DLD1 (cell line): ENCODE results near the gene ZNF324.
"Not testable (repeated sequence)": the region's sequence is repeated elsewhere in the genome, so short reads cannot be mapped to it uniquely, and the experiment has no call there.

Experiments used
- in situ Hi-C: cut with HindIII; loops from 2 replicates; pipeline ENCODE4 v1.10.0; 2017; ENCODE audit warnings: low sequenced_read_pairs

ZNF324 gene

DNA sequence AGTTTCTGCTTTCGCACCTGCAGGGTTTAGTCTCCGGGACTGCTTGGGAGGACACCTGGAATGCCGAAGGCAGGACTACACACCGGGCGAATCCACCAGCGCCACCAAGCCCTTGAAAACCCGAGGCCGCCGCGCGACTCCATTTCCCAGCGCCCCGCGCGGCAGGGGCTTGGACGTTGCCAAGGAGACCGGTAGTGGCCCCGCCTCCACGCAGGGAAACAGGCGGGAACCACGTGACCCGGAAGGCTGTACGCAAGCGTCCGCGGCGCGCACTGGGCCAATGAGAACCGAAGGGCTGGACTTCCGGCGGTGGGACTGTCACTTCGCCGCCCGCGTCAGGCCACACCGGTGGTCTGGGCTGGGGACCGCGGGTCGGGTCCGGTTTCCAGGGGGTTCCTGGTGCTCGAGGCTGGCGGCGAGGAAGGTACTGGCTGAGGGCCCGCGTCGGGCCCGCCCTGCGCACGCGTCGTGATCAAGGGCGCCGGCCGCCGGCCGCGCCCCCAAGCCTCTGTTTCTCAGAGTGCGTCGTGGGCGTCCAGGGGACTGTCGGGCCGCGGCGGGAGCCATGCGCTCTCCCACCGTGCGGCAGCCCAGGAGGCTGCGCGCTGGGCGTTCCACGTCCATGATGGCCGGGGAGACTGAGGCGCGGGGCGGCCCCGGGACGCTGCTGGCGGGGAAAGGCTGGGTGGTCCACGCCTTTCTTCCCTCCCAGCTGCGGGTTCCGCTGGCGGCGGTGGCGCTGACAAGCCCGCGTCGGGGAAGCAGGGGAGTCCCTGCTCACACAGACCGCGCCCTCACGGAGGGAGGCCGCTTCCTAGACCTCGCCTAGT is at the start of gene ZNF324:
Gene ZNF324, plus strand, starts transcription at position 321 of the 830 bp plus-strand sequence. CDS start 2,106 bp downstream, outside the sequence.
- in situ Hi-C loops, result no loop called here

DNA sequence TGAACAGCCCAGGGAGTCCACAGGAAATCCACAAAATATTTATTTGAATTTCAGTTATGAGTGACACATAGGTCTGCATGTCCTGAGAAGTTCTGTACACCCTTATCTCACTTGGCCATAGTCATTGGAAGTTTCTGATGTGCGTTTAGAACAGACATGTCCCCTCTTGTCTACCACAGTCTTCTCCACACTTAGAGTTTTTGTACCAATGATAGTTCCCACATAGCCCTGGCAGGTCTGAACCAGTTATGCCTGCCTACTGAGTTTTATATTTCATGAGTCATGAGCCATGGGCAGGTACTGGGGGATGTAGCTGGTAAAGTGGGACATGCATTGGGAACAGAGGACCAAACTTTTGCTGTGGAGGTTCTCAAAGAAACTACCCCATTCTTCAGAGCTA is 38.3 kb upstream of the ZNF324 start:
- in situ Hi-C loops, result no loop called here

DNA sequence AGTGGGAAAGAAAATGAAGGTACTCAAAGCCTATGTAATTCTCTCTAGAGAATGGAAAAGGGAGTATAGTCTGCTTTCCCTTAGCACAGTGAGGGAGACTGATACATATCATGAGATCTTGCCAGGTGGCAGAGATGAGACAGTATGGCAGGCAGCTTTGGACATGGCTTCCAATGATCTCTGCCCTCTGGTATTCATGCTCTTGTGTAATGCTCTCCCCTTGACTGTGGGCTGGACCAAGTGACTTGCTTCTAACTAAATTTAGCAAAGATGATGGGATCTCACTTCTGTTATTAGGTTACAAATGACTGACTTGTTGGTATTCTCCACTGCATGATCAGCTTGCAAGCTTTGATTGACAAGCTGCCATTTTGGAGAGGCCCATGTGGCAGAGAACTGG is 37.1 kb upstream of the ZNF324 start:
- in situ Hi-C loops, result no loop called here

DNA sequence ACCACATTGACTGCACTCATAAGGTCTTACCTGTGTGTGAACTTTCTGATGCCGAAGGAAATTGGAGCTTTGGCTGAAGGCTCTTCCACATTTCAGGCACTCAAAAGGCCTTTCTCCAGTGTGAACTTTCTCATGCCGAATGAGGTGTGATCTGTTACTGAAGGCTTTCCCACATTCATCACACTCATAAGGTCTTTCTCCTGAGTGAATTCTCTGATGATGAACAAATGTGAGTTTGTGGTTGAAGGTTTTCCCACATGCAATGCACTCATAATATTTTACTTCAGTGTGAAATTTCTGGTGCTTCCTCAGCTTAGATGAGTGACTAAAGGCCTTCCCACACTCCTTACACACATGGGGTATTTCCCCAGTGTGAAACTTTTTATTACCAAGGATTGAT is 32.7 kb upstream of the ZNF324 start:
- in situ Hi-C loops, result no loop called here

DNA sequence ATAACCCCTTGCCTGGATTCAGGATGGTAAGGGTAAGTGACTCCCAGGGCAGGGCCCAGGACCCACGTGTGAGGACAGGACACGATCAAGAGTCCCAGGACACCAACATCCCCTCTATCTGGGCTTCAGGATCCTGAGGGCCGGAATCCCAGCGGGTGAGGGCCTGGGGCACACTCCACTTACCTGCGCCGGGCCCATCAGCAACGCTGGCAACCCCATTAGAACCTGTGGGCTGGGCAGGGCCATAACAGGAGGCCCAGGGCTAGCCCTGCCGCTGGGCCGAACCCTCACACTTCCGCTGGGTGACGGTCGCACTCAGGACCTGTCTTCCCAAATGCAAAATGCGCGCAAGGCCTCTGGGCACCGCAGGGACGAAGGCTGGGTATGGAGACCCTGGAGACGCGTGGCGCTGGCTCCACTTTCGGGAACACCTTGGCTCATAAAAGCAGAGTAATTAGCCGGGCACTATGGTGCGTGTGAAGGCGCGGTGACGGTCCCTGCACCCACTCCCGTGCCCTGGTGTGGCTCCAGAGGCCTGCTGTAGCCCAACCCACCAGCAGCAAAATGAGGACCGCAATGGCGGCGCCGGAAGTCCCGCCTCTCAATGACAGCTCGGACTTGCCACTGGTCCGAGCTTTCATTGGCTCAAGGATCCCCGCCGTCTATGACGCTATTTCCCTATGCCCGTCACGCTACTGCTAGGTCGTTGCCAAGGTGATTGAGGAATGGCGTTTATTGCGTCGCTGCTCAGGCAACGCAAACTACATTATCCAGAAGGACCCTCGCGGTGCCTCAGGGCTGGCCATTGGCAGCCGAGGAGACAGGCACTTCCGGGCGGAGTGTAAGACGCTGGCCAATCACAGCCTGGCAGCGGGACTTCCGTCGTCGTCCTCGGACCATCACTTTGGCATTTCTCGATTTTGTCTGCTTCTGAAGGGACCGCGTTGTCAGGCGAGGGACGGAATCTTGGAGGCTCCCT is 27.0 kb upstream of the ZNF324 start, which contains the start of gene ZNF132:
Gene ZNF132, minus strand, starts transcription at position 578 of the 979 bp plus-strand sequence. Its CDS starts 332 bp downstream, at position 246.
- in situ Hi-C loops, result no loop called here

DNA sequence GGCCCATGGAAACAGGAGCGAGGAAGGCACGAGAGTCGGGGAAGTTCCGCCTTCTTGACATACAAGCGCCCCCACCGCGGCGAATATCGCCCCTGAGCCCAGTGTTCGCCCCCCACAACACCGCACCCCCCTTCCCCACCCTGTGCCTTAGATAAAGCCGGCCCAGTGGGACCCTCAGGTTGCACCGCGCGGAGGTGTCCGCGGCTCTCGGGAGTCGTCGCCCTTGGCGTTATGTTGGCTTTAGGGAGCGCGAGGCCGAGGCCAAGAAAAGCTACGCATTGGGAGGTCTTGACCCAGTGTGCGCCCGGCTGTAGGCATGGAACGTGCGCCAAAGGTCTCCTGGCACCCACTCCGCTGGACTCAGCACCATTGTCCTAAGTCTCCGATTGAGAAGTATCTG is 26.3 kb upstream of the ZNF324 start:
- in situ Hi-C loops, result no loop called here

DNA sequence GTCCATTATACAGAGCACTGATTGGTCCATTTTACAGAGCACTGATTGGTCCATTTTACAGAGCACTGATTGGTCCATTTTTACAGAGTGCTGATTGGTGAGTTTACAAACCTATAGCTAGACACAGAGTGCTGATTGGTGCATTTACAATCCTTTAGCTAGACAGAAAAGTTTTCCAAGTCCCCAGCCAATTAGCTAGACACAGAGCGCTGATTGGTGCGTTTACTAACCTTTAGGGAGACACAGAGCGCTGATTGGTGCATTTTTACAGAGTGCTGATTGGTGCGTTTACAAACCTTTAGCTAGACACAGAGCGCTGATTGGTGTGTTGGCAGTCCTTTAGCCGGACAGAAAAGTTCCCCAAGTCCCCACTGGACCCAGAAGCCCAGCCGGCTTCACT is 23.9 kb upstream of the ZNF324 start:
- in situ Hi-C loops, result not testable (repeated sequence)

DNA sequence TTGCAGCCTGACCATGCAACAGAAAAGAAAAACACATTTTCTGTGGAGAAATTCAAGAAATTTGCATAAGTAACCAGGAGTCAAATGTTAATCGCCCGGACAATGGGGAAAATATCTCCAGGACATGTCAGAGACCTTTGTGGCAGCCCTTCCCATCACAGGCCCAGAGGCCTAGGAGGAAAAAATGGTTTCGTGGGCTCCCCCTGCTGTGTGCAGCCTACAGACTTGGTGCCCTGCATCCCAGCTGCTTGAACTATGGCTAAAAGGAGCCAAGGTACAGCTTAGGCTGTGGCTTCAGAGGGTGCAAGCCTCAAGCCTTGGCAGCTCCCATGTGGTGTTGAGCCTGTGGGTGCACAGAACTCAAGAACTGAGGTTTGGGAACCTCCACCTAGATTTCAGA is 18.0 kb upstream of the ZNF324 start:
- in situ Hi-C loops, result not testable (repeated sequence)

DNA sequence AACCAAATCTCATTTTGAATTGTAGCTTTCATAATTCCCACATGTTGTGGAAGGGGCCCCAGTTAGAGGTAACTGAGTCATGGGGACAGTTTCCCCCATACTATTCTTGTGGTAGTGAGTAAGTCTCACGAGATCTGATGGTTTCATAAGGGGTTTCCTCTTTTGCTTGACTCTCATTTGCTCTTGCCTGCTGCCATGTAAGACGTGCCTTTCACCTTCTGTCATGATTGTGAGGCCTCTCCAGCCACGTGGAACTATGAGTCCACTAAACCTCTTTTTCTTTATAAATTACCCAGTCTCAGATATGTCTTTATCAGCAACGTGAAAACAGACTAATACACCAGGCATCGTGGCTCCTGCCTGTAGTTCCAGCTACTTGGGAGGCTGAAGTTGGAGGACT is 16.9 kb upstream of the ZNF324 start:
- in situ Hi-C loops, result not testable (repeated sequence)

DNA sequence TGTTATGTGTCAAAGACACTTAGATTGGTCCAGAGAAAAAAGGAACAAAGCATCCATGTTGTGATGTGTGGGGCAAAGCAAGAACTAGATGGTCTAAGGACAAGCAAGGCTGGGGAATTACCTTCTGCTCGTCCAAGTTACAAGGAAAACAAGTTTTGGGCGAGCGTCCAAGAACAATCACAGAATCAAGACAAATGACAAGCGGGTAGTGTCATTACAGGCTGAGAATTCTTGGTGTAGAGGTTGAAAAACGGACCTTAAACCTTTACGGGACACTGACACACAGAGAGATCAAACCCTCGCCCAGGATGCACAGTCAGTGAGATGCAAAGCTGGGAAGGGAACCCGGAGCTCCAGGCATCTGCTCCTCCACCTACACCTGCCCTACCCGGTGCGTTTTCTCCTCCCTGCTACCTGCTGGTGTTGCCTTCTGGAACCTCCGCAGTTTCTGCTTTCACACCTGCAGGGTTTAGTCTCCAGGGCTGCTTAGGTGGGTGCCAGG is 16.0 kb upstream of the ZNF324 start:
- in situ Hi-C loops, result no loop called here

DNA sequence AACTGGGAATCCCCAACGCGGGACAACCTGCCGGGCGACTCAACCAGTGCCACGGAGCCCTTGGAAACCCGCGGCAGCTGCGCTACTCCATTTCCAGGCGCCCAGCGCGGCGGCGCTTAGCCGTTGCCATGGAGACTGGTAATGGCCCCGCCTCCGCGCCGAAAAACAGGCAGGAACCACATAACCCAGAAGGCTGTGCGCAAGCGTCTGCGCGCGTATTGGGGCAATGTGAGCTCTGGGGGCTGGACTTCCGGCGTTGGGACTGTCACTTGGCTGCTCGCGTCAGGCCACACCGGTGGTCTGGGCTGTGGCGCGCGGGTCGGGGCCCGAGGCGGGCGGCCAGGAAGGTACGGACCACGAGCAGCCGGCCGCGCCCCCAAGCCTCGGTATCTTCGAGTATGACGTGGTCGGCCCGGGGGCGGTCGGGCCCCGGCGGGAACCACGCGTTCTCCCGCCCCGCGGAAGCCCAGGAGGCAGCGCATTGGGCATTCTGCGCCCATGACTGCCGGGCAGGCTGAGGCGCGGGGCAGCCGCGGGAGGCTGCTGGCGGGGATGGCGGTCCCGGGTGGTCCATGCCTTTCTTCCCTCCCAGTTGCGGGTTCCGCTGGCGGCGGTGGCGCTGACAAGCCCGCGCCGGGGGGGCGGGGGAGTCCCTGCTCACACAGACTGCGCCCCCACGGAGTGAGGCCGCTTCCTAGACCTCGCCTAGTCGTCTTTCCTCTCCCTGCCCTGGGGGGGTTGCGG is 15.3 kb upstream of the ZNF324 start, which contains the start of gene ZNF324B:
Gene ZNF324B, plus strand, starts transcription at position 265 of the 744 bp plus-strand sequence. CDS start 2,080 bp downstream, outside the sequence.
- in situ Hi-C loops, result no loop called here

DNA sequence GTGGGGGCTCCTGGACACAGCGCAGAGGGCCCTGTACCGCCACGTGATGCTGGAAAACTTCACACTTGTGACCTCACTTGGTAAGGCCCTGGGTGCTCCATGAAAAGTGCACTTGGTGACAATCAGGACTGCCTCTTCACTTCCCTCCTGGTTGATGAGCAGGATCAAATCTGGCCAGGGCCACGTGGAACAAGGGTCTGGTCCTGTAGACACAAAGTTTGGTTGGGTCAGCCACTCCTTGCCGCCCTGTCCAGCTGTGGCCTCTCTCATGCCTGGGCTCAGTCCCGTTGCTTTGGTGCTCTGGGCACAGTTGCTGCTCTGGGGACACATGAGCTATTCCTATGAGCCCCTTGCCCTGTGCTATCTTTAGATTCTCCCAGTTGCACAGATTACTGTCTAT is 13.1 kb upstream of the ZNF324 start:
- in situ Hi-C loops, result no loop called here

DNA sequence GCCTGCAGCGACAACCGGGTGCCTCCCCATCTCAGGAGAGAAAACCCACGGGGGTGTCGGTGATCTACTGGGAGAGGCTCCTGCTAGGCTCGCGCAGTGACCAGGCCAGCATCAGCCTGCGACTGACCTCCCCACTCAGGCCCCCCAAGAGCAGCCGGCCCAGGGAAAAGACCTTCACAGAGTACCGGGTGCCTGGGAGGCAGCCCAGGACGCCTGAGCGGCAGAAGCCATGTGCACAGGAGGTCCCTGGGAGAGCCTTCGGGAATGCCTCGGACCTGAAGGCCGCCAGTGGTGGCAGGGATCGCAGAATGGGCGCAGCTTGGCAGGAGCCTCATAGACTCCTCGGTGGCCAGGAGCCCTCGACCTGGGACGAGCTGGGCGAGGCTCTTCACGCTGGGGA is 11.6 kb upstream of the ZNF324 start:
- in situ Hi-C loops, result no loop called here

DNA sequence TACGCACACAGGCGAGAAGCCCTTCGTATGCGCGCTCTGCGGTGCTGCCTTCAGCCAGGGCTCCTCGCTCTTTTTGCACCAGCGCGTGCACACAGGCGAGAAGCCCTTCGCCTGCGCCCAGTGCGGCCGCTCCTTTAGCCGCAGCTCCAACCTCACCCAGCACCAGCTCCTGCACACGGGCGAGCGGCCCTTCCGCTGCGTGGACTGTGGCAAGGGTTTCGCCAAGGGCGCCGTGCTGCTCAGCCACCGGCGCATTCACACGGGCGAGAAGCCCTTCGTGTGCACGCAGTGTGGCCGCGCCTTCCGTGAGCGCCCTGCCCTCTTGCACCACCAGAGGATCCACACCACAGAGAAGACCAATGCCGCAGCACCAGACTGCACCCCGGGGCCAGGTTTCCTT is 10.8 kb upstream of the ZNF324 start:
- in situ Hi-C loops, result no loop called here

DNA sequence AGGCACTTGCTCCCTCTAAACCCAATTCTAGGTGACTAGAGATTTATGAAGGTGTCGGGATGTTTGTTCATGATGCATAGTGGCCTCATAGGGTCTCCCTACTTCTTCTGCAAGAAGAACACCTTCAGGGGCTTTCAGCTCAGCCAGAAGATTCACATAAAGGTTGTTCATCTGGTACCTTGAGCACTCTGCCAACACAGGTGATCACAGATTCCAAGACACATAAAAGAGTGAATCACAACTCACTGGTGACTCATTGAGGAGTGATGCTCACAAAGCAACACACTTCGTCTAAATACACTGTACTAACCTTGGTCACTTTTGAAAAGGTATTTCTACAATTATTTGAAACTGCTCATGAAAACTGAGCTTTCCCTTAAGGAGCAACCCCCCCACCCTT is 6.8 kb upstream of the ZNF324 start:
- in situ Hi-C loops, result no loop called here

DNA sequence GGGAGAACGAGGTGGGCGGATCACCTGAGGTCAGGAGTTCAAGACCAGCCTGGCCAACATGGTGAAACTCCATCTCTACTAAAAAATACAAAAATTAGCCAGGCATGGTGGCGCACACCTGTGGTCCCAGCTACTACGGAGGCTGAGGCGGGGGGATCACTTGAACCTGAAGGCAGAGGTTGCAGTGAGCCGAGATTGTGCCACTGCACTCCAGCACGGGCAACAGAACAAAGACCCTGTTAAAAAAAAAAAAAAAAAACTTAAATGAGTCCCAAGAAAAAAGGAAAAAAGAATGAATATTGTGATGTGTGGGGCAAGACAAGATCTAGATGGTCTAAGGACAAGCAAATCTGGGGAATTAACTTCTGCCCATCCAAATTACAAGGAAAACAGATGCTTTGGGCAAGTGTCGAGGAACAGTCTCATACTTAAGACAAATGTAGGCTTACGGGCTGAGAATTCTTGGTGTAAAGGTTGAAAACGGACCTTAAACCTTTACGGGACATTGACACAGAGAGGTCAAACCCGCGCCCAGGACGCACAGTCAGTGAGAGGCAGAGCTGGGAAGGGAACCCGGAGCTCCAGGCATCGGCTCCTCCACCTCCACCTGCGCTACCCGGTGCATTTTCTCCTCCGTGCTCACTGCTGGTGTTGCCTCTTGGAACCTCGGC is 656 bp upstream of the ZNF324 start:
- in situ Hi-C loops, result no loop called here

DNA sequence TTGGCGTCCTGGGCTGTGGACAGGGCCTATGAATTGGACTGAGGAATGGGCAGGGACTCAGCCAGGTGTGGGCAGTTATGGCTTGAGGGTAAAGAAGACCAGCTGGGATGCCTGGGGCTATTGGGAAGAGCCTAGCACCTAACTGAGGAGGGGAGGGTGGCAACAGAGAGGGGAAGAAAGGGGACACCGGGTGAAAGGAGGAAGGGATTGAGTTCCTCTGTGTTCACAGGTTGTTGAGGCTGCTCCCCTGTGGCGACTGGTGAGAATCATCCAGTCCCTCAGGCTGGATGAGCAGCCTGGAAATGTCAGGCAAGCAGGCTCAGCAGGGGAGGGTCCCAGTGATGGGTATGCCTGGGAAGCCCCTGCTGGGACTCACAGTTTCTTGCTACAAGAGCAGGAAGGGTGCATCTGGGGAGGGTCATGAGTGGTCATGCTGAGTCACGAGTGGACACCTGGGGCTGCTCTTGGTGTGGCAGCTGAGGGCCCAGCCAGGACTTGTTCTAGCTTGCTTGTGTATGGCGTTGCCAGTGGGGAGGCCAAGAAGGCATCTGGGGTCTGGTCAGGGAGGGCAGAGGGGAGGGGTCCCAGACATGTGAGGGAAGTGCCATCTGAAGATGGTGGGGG is 1.4 kb downstream of the ZNF324 start:
- in situ Hi-C loops, result no loop called here

DNA sequence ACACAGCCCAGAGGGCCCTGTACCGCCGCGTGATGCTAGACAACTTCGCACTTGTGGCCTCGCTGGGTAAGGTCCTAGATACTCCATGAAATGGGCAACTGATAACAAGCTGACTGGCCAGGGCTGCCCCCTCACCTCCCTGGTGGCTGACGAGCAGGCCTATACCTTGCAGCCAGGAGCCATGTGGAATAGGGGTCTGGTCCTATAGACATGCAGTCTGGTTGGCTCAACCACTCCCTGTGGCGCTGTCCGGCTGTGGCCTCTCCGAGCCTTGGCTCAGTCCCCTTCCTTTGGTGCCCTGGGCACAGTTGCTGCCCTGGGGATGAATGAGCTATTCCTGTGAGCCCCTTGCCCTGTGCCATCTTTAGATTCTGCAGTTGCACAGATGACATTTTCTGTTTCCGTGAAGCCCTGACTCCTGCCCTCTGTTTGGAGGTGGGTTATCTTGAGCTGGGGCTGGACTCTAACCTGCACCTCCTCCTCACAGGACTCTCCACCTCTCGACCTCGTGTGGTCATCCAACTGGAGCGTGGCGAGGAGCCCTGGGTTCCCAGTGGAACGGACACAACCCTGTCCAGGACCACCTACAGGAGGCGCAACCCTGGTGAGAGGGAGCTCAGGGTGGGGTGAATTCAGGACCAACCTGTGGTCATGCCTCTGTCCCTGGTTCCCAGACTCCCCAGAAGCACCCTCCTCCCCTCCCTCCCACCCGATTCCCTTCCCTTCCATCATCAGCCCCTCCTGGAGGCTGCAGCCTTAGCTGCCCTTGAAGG is 2.5 kb downstream of the ZNF324 start:
- in situ Hi-C loops, result no loop called here
